ENCODE results near the gene GRM3.

The GRM3 gene

GRCh38 chr7:86790383-86790782 lies 146.7 kb downstream of the GRM3 start:
- DNase-seq, result no peak

DNA sequence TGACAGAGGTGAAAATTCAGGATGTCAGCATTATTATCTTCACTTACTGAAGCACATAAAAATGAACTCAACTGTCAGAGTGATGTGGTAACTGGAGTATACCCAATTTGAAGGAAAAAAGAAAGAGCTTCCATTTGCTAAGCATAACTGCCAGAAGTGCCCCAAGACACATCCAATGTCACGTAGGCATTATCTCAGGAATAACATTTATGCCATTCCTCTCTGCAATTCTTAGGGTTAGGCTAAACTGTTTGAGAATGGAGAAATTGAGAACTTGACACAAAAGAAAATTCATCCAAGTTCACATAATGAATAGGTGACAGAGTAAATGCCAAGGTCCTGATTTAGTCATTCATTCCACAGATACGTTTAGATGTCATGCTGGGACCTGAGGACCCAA lies 148.6 kb downstream of the GRM3 start:
- DNase-seq, result no peak

DNA sequence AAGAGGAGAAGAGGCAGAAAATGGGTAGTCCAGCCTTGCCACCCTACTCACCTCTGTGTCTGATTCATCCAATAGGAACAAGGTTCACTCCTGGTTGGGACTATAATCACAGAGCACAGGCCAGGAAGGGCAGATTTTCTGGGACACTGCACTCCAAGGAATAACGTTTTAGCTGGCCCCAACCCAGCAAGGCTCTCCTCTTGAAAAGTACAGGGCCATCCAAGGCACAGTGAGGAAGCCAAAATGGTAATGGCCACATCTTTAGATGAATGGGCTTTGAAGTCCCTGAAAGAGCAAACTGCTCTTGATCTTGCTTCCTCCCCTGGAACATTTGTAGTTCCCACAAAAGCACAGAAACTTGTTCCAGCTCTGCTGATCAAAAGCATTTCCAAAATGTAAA lies 149.4 kb downstream of the GRM3 start:
- no peak for DNase-seq

- DNase-seq, result peak; percentile 16 to 23
Observed at GRCh38 chr7:86814661-86815379, 171.1 kb downstream of the GRM3 start.

DNA sequence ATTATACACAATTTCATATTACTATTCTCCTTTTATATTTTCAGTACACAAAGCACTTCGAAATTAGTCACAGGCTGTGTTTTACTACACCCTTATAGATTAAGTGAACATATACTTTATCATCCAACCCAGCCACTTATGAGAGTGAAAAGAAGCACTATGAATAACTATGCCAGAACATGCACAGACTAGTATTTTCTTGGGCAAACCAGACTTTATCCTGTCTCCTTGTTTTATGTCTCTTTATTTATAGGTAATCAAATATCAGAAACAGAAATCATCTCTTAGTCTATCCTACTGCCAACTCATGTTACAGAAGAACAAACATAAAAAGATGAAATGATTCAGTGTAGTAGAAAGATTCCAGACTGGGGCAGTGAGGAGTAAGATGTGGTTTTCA lies 171.8 kb downstream of the GRM3 start:
- DNase-seq, result no peak

DNA sequence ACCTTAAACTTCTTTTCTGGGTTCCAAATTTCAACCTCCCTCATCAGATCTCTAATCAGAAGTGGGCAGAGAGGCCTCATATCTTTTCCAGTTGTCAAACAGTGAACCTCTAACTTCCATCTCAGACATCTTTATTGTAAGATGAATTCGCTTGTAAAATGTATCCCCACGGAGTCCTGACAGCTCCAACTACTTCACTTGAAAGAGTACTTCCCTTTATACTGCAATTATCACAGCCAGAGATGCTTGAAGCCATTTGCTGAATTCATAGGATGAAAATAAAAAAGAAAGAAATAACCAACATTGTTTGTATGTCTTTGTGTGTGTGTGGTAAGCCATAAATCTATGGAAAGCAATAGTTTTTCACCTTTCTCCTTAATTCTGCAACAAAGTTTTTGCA lies 175.2 kb downstream of the GRM3 start:
- no peak for DNase-seq

GRCh38 chr7:86823769-86824168 lies 180.1 kb downstream of the GRM3 start:
- no peak for DNase-seq

- no peak for DNase-seq
Observed at GRCh38 chr7:86825264-86825663, 181.6 kb downstream of the GRM3 start.

GRCh38 chr7:86826948-86827347 lies 183.2 kb downstream of the GRM3 start:
- DNase-seq, result no peak

GRCh38 chr7:86833360-86833759 lies 189.7 kb downstream of the GRM3 start:
- no peak for DNase-seq

DNA sequence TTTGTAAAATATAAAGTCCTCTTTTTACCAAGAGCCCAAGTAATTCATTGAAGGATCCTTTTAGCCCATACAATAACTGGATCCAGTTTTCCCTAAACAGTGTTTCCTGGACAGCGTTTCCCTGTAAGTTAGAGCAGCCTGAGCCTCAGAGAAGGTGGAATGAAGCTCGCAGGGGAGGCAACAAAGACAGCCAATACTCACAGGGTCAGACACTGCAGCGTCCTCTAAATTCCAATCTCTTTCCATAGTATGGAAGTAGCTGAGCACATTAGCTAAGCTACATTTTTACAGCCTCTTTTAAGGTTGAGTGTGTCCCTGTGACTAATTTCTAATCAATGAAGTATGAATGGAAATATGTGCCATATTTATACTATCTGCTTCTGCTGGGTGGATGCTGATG lies 193.5 kb downstream of the GRM3 start:
- DNase-seq, result no peak

GRCh38 chr7:86844608-86845007 lies 200.9 kb downstream of the GRM3 start:
- no peak for DNase-seq

GRCh38 chr7:86846494-86847190 lies 202.9 kb downstream of the GRM3 start:
- DNase-seq, result no peak

GRCh38 chr7:86848226-86848625 lies 204.5 kb downstream of the GRM3 start:
- no peak for DNase-seq

- no peak for DNase-seq
Observed at GRCh38 chr7:86851566-86851965, 207.9 kb downstream of the GRM3 start.

GRCh38 chr7:86863452-86863851 lies 219.7 kb downstream of the GRM3 start:
- no peak for DNase-seq

- DNase-seq, result no peak
Observed at GRCh38 chr7:86867163-86867762, 223.6 kb downstream of the GRM3 start.

DNA sequence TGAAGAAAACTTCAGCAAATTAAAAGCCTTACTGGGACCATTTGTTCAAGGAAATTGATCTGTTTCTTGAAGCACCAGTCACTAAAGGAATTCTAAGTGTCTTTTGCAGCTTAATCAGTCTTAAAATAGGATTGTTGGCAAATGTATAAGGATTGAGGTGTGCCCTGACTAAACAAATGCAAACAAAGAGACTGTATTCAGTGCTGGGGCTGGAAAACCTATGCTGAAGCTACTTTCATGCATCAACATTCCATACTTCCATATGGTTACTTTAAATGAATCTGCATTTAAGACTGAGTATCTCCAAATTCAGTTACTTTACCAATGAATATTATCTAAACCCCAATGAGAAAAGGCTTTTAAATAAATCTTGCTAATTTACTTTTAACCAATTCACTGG lies 232.4 kb downstream of the GRM3 start:
- no peak for DNase-seq

- DNase-seq, result no peak
Observed at GRCh38 chr7:86884152-86884551, 240.4 kb downstream of the GRM3 start.

DNA sequence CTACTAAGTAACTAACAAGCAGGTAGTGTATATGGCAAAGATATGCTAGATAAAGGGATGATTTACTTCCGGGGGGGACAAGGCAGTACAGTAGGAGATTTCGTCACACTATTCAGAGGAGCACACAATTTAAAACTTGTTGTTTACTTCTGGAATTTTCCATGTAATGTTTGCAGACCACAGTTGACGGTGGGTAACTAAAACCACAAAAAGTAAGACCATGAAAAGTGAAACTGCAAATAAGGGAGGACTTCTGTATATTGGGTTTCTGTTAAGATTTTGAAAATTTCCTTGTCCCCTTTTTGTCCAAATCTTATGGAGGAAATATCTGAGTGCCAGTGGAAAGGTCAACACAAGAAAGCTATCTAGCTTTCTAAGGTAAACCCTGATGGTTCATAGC lies 245.8 kb downstream of the GRM3 start:
- no peak for DNase-seq

DNA sequence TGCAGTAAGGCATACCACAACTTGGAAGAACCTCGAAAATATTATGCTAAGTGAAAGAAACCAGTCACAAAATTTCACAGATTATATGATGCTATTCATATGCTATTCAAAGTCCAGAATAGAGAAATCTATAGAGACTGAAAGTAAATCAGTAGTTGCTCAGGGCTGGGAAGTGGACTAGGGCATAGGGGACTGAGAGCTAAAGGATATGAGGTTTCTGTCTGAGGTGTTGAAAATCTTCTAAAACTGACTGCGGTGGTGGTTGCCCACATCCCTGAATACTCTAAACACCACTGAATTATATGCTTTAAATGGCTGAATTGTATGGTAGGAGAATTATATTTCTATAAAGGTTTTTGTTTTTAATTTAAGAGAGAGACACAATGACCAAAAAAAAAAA lies 254.5 kb downstream of the GRM3 start:
- DNase-seq, result no peak

DNA sequence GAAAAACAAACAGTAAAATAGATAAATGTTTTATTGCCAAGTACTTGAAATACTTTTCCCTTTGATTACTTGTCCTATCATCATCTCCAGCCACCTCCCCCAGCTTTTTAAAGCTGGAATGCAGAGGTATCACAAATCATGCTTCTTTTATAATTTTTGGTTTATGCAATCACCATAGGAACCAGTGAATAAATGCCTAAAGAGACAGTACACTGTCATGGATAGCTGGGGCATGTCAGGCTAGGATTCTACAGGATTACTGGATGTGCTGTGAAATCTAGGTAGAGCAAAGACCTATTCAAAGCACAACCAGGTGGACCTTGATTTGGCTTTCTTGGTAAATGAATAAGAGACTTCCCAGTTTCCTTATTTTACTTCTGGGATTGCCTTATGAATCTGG lies 257.2 kb downstream of the GRM3 start:
- DNase-seq, result no peak

DNA sequence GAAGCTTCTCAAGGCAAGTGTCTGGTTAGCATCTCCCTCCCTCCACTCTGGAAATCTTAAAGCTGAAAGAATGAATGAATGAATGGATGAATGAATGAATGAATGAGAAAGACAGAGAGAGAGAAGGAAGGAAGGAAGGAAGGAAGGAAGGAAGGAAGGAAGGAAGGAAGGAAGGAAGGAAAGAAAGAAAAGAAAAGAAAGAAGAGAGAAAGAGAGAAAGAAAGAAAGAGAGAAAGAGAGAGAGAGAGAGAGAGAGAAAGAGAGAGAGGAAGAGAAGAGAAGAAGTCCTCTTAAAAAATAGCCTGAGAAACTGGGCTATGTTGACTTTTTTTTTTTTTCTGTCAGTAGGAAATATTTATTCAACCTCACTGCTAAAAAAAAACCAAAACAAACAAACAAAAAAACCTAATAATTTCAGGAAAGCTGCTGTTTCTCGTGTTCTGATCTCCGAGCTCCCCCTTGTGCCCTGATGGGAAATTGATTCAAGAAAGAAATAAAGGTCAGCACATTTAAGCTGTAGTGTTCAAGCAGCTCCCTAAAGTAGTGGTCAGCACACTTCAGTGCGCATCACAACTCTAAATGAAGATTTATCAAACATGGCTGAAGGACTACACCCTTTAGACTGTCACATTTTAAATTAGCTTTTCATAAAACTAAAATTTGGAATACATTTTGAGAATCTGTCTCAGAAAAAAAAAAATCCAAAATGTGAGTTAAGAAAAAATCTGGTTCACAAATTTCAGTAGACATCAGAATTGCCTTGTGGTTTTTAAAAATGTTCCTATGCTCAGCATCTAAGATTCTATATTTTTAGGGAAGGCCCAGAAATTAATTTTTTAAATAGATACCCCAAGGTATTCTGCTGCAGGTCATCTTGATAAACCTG lies 261.5 kb downstream of the GRM3 start:
- peak in 1 of 2 experiments; percentile 5 for DNase-seq
